GM21528 (cell line): Measurements from ENCODE around the gene NEUROD1.
"Not testable (repeated sequence)": the region's sequence is repeated elsewhere in the genome, so short reads cannot be mapped to it uniquely, and the experiment has no call there.

Experiments
- ATAC-seq: cut with Tn5 transposase; IDR thresholded peaks from one replicate; pipeline ENCODE4 v1.9.1; 2021; ENCODE audit warnings: mild to moderate bottlenecking, moderate library complexity; ENCODE audit not compliant: unreplicated experiment, low FRiP score

The NEUROD1 gene

DNA sequence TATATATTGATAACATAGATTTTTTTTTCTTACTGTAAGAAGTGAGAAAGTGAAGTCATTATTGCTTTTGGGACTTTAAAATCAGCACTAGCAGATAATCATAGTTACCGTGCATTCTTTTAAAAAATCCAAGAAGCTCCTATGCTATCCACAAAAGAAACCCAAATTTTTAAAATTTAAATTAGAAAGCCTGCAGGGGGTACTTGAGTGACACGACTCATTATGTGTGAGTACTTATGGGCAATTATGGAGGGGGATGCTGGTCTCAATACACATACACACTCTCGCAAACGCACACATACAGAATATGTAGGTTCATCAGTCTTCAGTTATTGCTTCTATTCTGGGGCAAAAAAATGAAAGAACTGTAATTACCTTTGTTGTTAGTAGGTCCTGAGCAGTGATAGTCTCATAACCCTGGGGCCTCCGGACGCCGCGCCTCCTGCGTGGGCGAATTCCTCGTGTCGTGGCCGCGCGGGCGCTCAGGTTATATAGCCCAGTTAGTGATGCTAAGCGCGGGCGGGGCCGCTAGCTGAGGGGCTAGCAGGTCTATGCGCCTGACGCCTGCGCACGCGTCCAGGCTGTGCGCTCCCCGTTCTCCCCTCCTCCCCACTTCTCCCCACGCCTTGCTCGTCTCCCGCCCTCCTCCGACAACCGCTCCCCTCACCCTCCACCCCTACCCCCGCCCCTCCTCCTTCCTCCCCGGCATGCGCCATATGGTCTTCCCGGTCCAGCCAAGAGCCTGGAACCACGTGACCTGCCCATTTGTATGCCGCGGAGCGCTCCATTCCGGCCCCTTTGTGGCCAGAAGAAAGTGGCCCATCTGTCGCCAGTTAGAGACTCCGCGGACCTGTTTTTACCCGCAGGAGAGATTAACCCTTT, at the start of gene NEUROD1:
NEUROD1 (minus strand) TSS at position 463 of the 882 bp plus-strand sequence. CDS start 1,657 bp downstream, outside the sequence.
- ATAC-seq: no peak

DNA sequence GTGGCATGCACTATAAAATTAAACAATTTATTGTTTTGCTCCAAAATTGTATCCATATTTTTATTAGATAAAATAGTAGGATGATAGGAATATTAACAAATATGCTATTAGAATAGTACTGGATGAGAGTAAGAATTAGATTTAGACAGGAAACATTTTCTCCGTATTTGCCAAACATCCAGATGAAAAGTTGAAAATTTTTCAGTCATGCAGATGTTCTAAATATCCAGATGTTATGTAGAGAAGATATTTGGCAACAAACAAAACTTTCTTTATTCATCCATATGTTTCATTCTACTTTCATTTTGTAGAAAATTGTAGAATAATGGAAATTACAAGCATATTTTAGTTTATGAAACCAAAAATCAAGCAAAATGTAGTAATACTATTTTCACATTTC, 45.2 kb upstream of the NEUROD1 start:
- ATAC-seq: no peak

DNA sequence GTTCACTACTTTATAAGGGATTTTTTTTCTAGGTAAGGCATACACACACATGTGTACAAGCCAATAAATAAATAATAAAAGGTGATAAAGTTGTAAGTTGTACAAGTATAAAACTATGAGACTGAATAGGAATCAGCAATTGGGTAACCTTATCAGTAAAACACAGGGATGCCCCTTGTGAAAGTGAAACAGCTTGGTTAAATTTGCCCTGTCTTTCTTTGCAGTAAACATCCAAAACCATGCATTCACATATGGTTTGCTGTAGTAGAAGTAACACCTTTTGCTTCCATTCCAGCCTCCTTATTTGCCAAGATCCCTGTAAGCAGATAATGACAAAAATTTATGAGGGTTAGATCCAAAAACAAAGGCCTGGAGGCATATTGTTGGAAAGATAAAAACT, 44.3 kb upstream of the NEUROD1 start:
- ATAC-seq: no peak

DNA sequence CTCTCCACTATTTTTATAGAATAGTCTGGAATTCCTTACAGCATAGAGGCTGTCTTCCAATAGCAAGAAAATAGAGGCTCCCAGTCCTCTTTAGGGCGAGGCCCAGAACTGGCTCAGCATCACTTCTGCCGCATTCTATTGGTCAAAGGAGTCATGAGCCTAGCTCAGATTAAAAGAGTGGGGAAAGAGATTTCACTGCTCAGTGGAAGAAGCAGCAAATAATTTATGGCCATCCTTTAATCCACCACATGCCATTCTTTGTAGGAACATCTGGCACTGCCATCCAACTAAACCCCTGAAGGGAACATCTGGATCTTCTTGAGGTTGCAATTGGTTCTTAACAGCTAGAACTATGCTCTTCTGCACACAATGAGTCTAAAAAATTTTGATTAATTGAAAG, 43.4 kb upstream of the NEUROD1 start:
- ATAC-seq: no peak

DNA sequence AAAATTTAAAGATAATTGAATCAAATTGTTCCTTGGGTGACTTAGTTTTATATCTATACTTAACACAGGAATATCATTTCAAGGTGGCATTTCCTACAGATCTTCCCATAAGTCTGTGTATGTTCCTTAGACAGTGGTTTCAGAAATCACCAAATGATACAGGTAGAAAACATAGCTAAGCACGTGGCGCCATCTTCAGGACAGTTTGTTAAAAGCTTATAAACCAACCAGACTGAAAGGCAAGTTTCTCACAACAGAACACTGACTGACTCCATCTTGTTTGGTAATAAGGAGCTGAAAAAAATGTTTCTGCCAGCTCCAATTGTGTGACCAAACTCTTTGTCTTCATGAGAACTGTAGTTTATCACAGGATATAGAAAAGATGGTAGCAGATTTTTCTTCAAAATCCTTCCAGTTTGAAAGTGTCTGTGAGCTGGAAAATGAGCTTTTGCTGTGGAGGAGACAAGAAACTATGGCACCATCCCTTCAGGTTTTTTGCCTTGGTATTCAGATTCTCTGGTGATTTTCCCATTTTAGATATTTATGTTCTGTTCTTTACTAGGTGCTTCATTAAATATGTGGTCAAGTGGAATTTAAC, 34.8 kb upstream of the NEUROD1 start:
- peak; percentile 85 for ATAC-seq

DNA sequence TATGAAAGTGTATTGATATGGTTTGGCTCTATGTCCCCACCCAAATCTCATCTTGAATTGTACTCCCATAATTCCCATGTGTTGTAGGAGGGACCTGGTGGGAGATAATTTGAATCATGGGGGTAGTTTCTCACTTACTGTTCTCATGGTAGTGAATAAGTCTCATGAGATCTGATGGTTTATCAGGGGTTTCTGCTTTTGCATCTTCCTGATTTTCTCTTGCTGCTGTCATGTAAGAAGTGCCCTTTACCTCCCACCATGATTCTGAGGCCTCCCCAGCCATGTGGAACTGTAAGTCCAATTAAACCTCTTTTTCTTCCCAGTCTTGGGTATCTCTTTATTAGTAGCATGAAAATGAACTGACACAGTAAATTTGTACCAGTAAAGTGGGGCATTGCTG, 30.7 kb upstream of the NEUROD1 start:
- not testable (repeated sequence) for ATAC-seq

DNA sequence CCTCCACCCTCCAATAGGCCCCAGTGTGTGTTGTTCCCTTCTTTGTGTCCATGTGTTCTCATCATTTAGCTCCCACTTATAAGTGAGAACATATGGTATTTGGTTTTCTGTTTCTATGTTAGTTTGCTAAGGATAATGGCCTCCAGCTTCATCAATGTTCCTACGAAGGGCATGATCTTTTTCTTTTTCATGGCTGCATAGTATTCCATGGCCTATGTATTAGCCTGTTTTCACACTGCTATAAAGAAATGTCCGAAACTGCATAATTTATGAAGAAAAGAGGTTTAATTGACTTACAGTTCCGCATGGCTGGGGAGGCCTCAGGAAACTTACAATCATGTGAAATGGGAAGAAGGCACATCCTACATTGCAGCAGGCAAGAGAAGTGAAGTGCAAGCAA, 22.2 kb upstream of the NEUROD1 start:
- not testable (repeated sequence) for ATAC-seq

DNA sequence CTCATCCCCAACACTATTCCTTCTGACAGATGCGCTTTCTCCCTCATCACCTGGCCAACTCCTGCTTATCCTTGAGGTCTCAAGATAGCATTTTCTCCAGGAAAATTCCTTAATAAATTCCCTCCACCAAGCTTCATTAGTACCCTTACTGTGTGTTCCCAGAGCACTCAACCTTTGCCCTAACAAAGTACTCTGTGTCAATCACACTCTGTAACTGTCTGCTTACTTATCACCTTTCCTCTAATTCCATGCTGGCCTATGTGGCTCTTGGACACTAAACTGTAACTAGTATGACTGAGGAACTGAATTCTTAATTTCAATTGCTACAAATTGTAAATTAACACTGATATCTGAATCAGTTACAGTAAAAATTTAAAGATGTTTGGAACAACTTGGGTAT, 17.9 kb upstream of the NEUROD1 start:
- no peak for ATAC-seq

DNA sequence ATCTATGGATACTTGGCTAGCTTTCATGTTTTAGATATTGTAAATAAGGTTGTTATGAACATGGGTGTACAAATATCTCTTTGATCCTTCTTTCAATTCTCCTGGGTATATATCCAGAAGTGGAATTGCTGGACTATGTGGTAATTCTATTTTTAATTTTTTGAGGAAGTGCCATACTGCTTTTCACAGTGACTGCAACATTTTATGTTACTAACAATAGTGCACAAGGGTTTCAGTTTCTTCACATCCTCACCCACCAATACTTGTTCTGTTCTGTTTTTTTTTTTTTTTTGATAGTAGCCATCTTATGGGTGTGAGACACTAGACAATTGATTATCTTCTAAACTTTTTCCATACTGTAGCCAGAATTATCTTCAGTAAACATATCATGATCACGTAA, 17.3 kb upstream of the NEUROD1 start:
- ATAC-seq: no peak

DNA sequence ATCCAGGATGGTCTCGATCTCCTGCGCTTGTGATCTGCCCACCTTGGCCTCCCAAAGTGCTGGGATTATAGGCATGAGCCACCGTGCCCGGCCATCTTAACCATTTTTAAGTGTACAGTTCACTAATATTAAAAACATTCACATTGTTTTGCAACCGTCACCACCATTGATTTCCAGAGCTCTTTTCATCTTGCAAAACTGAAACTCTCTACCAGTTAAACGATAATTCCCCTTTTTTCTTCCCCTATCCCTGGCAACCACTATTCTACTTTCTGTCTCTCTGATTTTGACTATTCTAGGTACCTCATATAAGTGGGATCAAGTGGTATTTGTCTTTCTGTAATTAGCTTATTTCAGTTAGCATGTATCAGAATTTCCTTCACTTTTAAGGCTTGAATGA, 16.8 kb upstream of the NEUROD1 start:
- ATAC-seq: no peak

DNA sequence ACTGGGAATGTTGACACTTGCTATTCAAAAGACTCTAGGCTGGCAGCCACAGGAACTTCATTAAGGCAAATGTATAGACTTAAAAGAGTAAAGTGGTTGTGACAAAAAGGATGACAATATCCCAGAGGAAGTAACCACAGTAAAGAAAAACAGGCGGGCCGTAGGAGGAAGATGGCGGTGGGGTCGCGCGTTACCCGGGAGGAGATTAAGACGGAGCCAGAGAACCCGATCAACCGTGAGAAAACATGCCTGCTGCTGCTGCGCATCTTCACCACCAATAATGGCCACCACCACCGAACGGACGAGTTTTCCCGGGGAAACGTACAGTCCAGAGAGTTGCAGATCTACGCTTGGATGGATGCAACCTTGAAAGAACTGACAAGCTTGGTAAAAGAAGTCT, 14.0 kb upstream of the NEUROD1 start:
- ATAC-seq: no peak

DNA sequence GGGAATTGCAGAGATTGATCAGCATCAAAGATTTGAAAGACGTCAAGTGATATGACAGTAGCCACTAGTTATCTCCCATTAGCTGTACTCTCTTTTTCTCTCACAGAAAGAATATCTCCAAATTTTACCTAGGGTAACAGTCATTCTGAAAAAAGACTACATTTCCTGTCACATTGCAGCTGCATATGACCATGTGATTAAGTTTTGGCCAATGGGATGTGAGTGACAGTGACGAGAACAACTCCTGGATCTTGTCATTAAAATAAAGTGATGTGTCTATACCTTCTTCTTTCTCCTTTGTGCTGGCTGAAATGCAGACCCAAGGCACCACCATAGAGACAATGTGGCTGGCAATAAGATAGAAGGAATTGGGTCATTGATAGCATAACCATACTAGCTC, 10.5 kb upstream of the NEUROD1 start:
- no peak for ATAC-seq

DNA sequence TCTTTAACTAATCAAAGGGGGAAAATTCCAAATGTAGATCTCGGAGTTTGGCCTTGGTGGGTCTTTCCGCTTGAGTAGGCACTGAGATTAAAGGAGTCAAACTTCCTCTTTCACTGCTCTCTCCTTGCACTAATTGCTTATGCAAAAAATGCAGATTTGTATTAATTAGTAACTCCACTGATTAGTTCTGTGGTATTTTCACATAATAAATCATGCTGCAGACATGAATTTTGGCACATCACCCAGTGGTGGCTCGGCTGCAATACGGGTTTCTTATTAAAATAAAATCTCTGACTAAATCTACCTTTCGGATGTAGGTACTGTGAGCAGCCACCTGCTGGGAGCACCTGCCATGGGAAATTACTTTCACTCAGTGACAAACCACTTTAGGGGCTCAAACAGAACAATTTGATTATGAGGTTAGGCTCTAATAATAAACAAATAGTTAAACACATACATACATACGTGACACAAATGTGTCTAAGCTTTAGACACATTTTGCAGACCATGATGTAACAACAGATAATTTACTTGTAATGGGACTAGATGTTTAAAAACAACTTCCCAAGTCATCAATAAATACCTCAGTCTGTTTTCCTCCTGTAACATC, 6.4 kb upstream of the NEUROD1 start:
- ATAC-seq: no peak

DNA sequence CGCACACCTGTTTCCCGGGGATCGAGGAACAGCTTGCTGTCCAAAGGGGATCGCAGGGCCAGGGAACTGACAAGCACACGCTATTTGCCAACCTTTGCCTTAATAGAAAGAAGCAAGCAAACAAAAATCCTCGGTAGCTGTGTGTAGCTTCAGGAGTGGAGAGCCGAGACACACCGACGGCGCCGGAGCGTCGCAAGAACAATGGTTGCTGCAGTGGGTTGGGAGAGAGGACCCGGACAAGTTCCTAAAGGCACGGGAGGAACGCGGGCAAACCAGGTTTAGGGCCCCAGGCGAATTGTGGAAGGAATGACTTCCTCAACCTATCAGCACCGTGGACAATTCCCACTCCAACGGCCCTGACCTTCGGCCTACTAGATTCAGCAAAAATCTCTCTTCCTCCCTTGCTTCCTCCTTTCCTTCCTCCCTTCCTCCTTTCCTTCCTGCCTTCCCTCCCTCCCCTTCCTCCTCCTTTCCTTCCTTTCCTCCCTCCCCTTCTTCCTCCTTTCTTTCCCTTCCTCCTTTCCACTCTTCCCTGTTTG, 4.9 kb upstream of the NEUROD1 start:
- no peak for ATAC-seq

DNA sequence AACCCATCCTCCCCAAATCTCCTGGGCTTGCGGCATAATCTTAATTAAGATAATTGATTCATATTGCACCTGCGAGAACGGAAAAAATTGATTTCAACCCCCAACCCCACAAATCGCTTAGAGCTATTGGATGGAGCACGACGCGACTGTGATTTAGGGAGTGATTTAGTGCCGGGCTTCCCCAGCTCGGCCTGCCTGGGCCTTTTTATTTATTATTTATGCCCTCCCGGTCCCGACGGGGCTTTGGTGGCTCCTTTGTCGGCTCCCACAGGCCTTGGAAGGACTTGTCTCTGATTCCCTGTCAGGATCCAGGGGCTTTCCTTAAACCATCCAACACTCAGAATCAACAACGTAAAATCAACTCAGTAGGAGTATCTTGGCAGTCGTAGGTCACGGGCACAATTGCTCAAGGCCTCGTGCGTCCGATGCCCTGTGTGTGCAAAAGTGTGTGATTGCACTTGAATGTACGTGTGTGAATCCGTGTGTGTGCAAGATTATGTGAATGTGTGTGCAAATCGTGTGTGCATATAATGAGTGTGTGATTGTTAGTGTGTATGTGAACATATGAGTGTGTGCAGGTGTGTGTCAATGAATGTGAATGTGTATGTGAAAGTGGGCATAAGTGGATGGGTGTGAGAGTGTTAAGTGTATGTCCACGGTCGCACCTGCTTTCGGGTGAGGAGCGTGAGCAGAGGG, 4.3 kb upstream of the NEUROD1 start:
- no peak for ATAC-seq

DNA sequence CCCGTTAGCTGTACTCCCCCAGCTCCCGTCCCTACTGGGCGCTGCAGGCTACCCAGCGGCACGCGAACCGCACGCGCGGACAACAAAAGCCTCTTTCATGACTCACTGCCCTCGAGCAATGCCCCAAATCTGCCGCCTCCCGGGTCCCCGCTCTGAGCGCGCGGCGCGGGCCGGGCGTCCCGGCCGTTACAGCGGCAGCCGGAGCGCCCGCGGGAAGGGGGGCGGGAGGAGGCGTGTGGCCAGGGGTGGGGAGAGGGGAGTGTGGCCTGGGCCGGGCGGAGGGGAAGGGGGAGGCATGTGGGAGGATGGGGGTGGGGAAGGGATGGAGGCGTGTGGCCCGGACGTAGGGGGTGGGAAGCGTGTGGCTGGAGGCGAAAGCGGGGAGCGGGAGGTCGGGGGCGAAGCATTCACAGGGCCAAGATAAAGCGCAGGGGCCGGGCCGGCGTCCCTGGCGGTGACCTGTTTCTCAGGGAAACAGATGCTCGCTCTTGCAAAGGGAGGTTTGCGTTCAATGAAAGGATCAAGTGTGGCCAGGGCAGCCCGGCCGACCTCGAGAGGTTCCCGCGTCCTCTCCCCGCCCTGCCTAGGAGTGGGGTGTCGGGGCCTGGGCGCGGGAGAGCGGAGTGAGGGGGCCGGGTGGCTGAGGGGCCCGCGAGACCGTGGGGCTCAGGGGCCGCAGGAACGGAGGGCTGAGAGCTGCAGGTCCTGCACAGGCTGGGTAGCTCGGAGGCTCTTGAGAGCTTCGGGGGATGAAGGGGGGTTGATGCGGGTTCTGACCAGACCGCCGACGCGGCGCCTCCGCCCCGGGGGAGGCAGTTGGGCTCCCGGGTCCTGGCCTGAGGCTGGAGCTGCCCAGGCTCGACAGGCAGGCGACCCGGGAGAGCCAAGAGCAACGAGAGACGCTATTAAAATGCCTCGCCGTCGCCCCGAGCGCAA, 3.5 kb upstream of the NEUROD1 start:
- ATAC-seq: no peak

DNA sequence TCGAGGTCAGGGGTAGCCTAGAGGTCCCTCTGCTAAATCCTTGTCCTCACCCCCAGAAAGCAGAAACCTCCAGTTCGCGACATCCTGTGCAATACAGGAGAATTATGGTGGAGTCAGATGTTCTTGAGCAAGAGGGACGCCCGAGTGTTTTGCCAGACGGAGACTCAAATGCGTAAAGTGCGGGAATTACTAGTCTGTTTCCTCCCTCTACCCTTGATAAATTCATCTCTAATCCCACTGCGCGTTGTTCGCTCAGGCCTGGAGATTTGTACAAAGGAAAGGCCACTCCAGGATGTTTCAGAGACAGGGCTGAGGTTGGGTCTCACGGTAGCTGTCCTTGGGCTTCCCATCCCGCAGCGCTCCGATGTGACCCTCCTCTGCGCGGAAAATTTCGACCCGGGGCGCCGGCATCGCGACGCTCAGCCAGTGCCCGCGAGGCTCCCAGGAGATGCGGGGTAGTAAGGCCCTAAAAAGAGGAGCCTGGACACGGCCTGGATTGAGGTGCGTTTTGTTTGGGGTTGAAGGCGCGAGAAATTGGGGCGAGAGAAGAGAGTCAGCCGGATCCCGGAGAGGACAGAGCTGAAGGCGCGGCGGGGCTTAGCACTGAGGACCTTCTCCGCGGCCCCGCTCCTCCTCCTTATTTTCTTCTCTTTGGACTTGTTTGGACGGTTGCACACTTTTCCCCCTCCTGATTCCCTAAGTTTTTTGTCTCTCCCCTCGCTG, 2.6 kb upstream of the NEUROD1 start:
- ATAC-seq: no peak

DNA sequence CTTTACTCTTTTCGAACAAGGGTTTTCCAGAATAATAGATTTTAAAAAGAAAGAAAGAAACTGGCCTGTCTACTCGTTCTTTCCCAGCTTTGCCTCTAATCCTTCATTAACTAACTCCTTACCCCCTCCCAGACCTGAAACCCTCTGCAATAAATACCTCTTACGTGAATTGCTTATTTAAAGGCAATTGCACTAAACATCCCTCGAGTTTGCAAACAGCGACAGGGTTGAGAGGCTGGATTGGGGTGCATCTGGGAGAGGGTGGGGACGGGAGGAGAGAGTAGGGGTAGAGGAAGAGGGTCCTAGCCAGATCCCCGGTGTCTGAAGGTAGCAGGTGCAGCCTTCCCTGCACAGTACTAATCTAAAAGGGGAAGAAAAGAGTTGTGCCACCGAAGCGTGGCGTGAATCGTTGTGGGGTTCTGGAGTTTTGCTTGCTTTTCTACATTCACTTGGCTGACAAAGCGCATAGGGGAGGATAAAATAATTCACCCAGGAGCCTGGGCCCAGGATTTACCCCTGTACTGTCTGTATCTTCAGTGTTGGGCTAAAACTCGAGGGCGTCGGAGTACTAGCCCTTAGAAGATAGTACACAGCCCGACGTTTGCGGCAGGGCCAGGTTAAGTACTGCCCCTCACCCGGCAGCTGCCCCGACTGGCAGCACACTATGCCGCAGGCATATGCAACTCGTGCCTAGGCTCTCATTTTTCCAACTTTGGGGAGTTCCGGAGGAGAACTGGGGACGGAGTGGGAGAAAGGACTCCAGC, 1.9 kb upstream of the NEUROD1 start:
- no peak for ATAC-seq
